ENCODE results near the gene MYBL2. TPM values are rescaled to one million over a fixed set of nuclear protein-coding genes. Genes with fewer than 3 reads are reported as not detected.

The MYBL2 gene
- total RNA-seq, 1 donor from 2014 or later: 0.44 TPM

- Histone ChIP-seq H3K27me3 (ENCODE audit: low read depth) (peaks cover 75% of the 10 kb centered on the region), H3K4me3 (no peak overlapping the region), H3K27ac (replicated peaks) (no peak overlapping the region), H3K9me3 (replicated peaks) (no peaks in the 10 kb centered on the region), H3K36me3 (no peaks in the 10 kb centered on the region), H3K4me1 (peaks cover 5% of the 10 kb centered on the region)
- DNase-seq: no peak
- intact Hi-C loops (cut with micrococcal nuclease): no loop called here
- TF ChIP-seq, protein P1, sequence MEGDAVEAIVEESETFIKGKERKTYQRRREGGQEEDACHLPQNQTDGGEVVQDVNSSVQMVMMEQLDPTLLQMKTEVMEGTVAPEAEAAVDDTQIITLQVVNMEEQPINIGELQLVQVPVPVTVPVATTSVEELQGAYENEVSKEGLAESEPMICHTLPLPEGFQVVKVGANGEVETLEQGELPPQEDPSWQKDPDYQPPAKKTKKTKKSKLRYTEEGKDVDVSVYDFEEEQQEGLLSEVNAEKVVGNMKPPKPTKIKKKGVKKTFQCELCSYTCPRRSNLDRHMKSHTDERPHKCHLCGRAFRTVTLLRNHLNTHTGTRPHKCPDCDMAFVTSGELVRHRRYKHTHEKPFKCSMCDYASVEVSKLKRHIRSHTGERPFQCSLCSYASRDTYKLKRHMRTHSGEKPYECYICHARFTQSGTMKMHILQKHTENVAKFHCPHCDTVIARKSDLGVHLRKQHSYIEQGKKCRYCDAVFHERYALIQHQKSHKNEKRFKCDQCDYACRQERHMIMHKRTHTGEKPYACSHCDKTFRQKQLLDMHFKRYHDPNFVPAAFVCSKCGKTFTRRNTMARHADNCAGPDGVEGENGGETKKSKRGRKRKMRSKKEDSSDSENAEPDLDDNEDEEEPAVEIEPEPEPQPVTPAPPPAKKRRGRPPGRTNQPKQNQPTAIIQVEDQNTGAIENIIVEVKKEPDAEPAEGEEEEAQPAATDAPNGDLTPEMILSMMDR (IDR thresholded peaks at IDR 0.05; ENCODE audit: borderline replicate concordance): no peak
Observed at GRCh38 chr20:43744966-43745730, 78.2 kb downstream of the MYBL2 start.

DNA sequence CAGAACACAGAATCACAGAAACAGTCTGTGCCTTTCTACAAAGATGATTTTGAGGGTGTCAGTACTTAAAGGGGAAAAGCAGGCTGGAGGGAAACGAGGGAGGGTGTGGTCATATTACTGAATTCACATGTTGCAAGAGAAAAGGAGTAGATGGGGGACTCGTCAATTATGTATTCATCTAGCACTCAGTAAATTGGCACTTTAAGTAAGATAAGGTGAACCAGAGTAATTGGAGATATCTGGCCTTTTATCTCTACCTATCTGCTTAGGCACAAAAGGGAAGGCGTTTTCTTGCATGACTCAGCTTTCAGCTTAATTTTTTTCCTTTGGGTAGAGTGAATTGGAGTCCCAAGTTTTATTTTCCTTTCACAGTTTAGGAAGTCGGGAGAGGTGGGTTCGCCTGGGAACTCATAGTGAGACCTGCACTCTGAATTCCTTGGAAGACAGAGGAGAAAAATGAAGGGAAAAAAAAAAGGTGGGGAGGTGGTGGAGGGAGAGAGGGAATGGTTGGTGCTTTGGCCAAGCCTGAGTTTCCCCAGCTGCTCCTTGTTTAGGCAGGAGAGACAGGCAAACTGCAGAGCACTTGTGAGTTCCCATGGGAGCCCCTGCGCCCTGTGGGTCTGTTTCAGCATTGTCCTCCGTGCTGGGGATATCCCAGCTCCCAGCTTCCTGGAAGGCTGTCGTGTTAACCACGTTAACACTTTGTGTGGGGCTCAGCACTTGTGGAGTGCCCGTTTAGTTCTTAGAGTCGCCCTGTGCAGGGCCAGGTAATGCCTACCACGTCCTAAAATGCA is 79.6 kb downstream of the MYBL2 start:
- Histone ChIP-seq H3K4me3 (no peak overlapping the region), H3K4me1 (peaks cover 5% of the 10 kb centered on the region), H3K27ac (replicated peaks) (no peak overlapping the region), H3K36me3 (no peaks in the 10 kb centered on the region), H3K27me3 (ENCODE audit: low read depth) (peaks cover 78% of the 10 kb centered on the region), H3K9me3 (replicated peaks) (no peaks in the 10 kb centered on the region)
- no peak for DNase-seq
- intact Hi-C loops (cut with micrococcal nuclease): no loop called here
- TF ChIP-seq, protein P1 (IDR thresholded peaks at IDR 0.05; ENCODE audit: borderline replicate concordance): no peak

DNA sequence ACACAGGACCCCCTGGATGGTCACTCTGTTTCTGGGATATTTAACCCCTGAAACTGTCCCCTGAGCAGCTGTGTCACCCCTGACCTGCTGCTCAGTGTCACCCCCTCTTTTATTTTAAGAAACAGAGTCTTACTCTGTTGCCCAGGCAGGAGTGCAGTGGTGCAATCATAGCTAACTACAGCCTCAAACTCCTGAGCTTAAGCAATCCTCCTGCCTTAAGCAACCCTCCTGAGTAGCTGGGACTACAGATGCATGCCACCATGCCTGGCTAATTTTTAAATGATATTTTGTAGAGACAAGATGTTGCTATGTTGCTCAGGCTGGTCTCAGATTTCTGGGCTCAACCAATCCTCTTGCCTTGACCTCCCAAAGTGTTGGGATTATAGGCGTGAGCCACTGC is 81.4 kb downstream of the MYBL2 start:
- TF ChIP-seq, protein P1 (IDR thresholded peaks at IDR 0.05; ENCODE audit: borderline replicate concordance): no peak
- intact Hi-C loops (cut with micrococcal nuclease): no loop called here
- Histone ChIP-seq H3K27me3 (ENCODE audit: low read depth) (peaks cover 72% of the 10 kb centered on the region), H3K4me1 (peaks cover 5% of the 10 kb centered on the region), H3K36me3 (no peaks in the 10 kb centered on the region), H3K9me3 (replicated peaks) (no peaks in the 10 kb centered on the region), H3K4me3 (no peak overlapping the region), H3K27ac (replicated peaks) (no peak overlapping the region)
- no peak for DNase-seq

- H3K4me1 ChIP-seq: peaks cover 5% of the 10 kb centered on the region
- peaks cover 56% of the 10 kb centered on the region for H3K27me3 ChIP-seq (ENCODE audit: low read depth)
- no peaks in the 10 kb centered on the region for H3K9me3 ChIP-seq (replicated peaks)
- no peaks in the 10 kb centered on the region for H3K36me3 ChIP-seq
- intact Hi-C loops (cut with micrococcal nuclease): loop anchor here (5.0 kb wide), 1 partner anchor 332 kb away; no protein-coding TSS in a partner anchor
- DNase-seq: peak; percentile 80
- TF ChIP-seq, protein P1 (IDR thresholded peaks at IDR 0.05; ENCODE audit: borderline replicate concordance): peak; percentile 100
- H3K4me3 ChIP-seq: no peak overlapping the region
- H3K27ac ChIP-seq (replicated peaks): no peak overlapping the region
Observed at GRCh38 chr20:43749734-43750294, 82.9 kb downstream of the MYBL2 start.

- H3K27ac ChIP-seq (replicated peaks): no peak overlapping the region
- intact Hi-C loops (cut with micrococcal nuclease): loop anchor here (5.0 kb wide), 1 partner anchor 332 kb away; no protein-coding TSS in a partner anchor
- peaks cover 5% of the 10 kb centered on the region for H3K4me1 ChIP-seq
- TF ChIP-seq, protein P1 (IDR thresholded peaks at IDR 0.05; ENCODE audit: borderline replicate concordance): no peak
- H3K9me3 ChIP-seq (replicated peaks): no peaks in the 10 kb centered on the region
- DNase-seq: no peak
- H3K4me3 ChIP-seq: no peak overlapping the region
- peaks cover 47% of the 10 kb centered on the region for H3K27me3 ChIP-seq (ENCODE audit: low read depth)
- no peaks in the 10 kb centered on the region for H3K36me3 ChIP-seq
Observed at GRCh38 chr20:43750774-43751166, 83.9 kb downstream of the MYBL2 start.

Measured in left ventricle myocardium inferior (tissue), 1 donor.